ENCODE data around the gene UVRAG.

UVRAG gene

DNA sequence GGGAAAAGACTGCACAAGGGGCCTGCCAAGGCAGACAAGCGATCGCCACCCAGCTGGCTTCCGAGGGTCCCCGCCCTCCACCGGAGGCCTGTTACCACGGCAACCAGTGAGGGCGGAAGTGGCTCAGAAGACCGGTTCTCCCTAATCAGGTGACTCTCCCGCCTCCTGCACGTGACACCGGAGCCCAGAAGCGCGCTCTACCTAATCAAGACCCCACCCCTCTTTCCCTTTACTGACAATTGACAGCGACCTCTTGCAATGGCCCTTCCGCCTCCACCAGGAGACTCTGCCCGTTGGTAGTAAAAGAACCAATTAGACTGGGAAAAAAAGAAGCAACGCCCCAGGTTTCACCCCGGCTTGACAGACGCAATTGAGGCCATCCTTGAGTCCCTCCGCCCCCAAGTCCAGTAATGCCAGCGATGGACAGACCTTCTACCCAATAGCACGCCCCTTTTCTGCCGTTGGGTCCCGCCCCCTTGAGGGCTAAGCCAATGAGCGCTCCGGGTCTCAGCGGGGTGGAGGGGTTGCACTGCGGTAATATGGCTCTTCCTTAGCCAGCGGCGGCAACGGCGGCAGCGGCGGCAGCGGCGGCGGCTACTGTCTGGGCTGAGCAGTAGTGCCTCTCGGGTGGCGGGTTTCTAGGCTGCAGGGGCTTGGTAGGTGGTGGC, at the start of gene UVRAG:
UVRAG (plus strand) TSS at position 534 of the 668 bp plus-strand sequence. CDS start 198 bp downstream, outside the sequence.
- peak; percentile 99 for DNase-seq (ENCODE audit: low spot score)

DNA sequence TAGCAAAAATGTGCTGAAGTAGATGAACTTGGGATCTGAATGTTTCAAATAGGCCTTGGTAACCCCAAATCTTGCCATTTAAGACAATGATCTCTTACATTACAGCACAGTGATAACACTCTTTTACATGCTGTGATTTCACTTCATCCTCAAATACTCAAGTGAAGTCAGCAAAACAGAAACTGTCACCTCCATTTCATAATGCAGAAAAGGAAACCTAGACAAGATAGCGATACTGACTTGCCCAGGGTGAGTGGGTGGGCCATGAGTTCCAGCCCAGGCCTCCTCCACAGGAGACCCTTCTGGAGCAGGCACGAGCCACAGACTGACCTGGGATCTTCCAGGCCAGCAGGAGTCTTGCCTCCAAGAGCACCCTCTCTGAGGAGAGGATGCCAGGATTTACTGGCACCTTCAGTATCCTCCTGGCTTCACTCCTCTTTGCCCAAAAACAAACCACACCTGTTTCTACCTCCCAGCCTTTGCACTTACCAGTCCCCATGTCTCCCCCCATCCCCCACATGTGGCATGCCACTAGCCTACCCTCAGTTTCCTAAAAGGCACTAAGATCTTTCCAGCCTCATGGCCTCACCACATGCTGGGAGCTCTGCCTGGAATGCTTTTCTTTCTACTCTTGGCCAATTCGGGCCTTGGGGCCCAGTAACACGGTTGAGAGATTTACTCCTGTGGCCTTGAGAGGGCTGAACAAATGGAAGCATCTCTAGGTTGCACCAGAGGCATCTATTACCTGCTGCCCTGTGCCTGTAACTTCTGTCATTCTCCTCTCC, 48.4 kb upstream of the UVRAG start:
- no peak for DNase-seq (ENCODE audit: low spot score)

DNA sequence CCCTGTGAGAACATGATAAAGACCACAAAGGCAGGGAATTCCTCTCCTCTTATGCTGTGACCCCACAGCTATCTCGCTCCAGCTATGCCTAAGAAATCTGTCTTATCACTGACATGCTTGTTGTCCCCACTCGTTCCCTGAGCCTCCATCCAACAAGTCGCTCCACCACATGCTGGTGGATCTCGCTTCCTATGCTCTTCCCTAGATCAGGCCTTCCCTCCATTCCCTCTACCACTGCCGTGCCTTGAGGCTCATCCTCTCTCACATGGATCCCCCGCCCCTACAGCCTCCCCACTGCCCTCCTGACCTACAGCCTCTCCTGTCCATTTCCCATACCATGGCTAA, 47.8 kb upstream of the UVRAG start:
- no peak for DNase-seq (ENCODE audit: low spot score)

DNA sequence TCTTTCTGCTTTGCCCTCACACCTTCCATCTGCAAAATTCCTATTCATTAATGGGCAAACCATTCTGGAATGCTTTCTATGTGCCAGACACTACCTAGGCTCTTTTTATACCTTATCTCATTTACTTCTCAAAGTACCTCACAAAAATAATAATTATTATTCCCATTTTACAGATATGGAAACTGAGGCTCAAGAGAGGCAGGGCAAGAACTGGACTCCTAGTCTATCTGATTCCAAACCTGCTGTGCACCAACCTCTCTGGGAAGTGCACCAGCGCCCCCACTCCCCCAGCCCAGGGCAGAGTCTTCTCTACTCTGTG, 47.3 kb upstream of the UVRAG start:
- DNase-seq (ENCODE audit: low spot score) = no peak

DNA sequence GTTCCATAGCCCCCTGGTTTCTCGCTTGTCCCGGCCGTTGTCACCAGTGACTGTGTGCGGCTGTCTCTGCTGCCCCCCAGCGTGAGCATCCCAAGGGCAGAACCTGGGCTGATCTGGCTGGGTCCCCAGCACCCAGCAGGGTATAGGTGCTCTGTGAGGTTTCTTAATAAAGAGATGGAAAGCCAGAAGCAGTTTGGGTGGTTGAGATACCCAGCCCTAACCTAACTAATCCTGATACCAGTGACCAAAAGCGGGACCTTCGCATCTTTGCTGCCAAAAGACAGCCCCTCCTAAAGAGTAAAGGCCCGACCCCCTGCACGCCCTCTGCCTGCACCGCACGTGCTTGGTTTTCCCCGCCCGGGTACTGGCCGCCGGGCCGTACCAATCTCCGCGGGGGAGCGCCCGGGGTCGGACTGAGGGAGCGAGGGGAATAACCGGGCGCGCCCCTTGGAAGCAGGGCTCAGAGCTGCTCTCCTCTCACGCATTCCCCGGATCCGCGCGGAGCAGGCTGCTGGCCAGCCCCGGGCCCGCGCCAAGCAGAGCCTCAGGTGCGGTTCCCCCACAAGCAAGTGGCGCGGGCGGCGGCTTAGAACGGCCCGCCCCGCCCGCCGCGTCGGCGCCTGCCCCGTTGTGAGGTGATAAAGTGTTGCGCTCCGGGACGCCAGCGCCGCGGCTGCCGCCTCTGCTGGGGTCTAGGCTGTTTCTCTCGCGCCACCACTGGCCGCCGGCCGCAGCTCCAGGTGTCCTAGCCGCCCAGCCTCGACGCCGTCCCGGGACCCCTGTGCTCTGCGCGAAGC, 46.7 kb upstream of the UVRAG start, which contains the start of gene DGAT2:
DGAT2 (plus strand) TSS at position 667 of the 797 bp plus-strand sequence. CDS start 214 bp downstream, outside the sequence.
- peak; percentile 60 for DNase-seq (ENCODE audit: low spot score)

DNA sequence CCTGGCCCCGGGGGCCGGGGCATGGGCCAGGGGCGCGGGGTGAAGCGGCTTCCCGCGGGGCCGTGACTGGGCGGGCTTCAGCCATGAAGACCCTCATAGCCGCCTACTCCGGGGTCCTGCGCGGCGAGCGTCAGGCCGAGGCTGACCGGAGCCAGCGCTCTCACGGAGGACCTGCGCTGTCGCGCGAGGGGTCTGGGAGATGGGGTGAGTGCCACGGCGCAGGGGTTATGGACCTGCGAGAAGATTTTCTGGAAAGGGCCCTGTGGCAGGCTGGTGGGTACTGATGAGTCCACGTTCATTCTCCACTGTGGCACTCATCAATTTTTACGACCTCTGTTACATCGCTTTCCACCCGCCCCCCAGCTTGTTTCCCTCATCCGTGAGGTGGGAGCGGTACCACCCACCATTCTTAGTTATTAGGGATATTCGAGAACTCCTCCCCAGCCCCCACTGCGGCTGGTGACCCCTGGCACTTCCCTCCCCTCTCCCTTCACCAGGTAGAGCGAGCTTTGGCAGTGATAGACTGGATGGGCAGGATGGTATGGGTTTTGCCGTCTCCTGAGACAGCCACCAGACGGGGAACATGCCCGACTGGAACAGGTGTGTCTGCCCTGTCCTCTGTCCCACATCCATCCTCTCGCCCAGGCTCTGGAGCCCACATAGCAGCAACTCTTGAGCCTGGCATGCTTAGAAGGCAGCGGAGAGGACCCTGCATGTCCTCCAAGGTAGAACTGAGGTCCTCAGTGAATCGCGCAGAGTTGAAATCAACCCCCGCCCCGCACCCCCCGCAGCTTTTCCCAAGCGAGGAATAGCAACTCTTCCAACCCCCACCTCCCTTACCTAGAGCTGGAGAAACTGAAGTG, 45.9 kb upstream of the UVRAG start:
- DNase-seq (ENCODE audit: low spot score) = no peak

DNA sequence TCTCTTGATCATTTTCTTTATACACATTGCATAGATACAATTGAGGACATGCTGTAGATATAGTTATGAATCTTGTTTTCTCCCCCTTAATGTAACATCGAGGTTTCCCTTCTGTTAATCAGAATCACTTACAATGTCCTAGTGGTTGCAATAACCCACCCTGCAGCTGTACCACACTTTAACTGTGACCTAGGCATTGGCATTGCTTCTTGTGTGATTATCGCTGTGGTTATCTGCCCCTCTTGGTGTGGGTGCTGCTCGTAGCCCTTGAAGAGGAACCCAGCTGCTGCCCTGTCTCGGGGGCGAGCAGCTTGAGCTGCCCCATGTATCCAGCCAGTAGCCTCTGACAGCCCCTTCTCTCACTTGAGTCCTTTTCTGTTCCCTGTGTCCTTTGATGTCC, 44.9 kb upstream of the UVRAG start:
- no peak for DNase-seq (ENCODE audit: low spot score)

DNA sequence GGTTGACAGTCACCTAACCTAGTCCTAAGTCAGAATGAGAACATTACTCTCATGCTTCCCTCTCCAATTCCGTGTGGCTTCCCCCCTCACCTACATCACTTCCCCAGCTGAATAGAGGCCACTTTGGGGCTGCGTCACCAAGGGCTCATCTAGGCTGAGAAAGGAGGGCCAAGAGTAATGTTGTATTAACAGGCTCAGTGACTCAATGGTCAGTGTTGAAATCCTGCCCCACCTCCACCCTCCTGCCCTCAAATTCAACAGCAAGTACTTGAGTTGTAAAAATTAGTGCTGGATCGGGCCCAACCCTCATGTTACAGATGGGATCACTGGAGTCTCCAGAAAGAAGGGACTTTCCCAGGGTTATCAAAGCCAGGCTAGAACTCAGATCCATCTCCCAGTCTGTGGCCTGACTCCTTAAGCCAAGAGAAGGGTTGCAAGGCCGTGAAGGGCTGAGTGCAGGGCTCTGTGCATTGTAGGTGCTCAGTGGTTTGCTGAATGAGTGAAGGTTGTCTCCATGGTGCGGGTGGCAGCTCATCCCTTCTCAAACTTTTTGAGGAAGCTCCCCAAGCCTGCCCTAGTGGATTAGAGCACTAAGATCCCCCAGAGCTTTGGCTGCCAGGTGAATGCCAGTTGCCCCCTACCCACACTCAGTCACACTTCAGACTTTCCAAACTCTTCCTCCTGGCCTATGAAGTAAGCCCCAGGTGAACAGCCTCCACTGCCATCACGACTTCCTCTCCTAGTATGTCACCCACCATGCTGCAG, 43.2 kb upstream of the UVRAG start:
- DNase-seq (ENCODE audit: low spot score) = no peak

DNA sequence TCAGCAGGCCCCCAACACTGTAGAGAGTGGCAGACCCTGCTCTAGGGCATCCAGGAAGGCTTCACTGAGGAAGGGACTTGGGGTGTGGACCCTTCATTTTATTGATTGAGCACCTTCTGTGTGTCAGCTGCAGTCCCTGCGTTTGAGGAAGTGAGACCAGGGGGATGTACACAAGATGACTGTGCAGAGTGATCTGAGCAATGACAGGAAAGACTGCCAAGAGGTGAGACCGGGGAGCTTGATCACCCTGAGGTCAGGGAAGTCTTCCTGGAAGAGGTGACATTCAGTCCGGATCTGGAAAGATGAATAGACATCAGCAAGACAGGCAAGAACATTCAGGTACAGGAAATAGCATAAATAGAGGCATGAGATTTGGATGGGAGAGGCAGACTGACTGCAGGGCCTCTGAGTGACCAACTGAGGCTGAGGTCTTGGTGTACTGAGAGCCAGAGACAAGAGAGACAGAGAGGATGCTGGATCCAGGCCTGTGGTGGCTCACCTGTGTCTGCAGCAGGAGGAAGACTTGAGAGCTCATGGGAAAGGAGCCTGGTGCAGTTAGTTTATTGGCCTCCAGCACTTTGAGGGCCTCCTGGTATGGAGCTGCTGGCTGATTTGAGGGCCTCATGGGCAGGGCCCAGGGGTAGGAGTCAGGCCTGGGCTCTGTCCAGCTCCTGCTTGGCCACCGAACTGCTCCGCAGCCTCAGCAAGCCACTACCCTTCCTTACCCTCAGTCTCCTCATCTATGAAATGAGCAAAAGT, 41.2 kb upstream of the UVRAG start:
- no peak for DNase-seq (ENCODE audit: low spot score)

DNA sequence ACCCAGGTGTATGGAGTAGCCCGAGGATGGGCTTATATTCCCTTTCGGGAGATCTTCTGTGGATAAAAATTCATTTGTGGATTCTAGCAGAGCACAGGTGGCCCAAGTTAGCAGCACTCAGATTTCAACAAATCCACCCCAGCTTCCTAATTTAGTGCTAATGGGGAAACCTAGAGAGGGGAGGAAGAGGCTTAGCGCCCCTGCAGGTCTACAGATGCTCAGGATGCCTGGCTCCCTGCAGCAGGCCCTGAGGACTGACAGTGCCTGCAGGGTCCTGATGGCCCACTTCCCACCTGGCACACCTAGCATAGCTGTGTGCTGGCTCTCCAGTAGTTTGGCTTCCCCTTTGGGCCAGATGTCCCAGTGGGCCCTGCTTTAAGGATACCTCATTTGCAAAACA, 40.0 kb upstream of the UVRAG start:
- no peak for DNase-seq (ENCODE audit: low spot score)

DNA sequence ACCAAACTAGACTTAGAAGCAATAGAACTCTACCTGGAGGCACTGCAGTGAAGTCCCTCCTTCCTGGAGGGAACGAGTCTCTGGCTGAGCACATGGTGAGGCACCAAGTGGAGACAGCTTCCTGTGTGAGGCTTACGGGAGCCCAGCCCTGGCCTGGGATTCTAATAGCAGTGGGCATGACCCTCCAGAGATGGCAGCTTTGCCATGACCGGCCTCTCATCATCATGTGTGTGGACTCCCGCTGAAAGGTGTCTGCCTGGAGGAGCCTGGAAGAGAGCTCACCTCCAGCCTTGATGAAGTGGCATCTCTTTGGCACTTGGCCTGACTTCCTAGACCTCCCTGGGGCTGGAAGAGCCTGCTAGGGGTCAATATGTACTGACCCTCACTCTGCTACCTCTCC, 38.5 kb upstream of the UVRAG start:
- no peak for DNase-seq (ENCODE audit: low spot score)

DNA sequence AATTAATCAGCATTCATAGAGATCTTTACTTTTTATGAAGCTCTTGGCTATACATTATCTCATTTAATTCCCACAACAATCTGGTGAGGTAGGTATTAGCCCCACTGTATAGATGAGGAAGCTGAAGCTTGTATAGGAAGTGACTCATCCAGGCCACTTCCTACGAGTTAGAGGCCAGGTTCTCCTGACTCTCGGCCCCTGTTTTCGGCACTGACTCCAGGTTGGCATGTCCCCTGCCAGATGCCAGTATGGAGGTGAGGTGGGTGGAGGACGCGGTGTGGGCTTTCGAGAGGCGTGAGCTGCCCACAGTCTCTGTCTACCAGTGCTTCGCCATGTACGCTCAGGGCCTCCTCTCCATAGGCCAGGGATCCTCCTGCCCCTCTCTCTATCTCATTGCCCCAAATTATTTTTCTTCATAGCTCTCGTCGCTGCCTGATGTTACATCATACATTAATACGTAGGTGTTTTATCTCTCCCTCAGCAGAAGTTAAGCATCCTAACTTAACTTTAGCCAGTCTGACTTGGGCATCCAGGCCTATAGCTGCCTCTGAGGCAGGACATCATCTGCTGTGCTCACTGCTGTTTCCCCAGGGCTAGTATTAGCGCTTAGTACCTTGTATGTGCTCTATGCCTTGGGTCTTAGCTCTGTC, 37.4 kb upstream of the UVRAG start:
- DNase-seq (ENCODE audit: low spot score) = no peak

DNA sequence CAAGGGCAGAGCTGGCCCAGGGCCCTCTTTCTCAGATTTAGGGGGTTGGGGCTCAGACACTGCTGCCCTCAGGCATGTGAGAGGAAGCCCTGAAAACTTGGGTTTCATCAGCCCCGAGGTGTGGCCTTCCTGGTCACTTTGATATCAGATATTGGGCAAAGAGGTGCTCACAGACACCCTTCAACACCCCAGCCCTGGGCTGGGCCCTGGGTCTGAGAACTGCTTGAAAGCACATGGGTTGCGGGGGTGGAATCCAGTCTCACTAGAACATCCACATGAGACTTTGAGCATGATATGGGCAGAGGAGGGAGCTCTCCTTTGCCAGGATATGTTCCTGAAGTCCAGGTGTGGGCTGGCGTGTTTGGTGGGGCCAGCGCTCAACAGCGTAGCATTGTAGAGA, 36.0 kb upstream of the UVRAG start:
- DNase-seq (ENCODE audit: low spot score) = no peak

DNA sequence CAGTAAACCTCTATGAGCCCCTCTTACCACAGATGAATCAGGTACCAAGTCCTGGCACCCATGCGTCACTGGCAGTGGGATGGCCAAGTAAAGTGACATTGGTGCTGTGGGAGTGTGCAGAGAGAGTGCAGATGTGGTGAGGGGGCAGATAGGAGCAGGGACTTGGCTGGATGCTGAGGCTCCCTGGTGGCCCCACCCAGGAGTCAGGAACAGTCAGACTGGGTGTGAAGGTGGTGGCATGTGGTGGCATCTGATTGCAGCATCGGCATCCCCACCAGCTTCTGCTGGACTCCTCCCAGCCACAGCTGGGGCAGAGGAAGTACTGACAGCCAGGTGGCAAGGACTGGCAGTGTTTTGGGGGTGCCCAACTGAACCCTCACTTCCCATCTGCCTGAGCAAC, 35.0 kb upstream of the UVRAG start:
- DNase-seq (ENCODE audit: low spot score) = no peak

DNA sequence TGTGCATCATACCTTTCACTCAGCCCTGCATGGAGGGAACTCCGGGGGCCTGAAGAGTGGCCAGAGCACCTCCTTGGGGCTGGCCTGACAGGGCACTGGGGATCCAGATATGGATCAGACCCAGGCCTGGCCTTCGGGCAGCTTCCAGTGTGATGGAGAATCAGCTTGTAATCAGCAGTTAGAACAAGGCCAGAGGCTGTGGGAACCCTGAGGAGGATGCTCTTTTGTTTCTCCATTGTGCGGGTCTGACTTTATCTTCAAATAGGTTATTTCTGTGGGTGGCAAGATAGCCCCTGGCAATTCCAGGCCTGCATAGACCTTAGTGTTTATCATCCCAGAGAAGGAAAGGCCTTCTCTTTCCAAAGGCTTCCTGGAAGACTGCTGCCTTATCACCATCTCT, 34.1 kb upstream of the UVRAG start:
- no peak for DNase-seq (ENCODE audit: low spot score)

DNA sequence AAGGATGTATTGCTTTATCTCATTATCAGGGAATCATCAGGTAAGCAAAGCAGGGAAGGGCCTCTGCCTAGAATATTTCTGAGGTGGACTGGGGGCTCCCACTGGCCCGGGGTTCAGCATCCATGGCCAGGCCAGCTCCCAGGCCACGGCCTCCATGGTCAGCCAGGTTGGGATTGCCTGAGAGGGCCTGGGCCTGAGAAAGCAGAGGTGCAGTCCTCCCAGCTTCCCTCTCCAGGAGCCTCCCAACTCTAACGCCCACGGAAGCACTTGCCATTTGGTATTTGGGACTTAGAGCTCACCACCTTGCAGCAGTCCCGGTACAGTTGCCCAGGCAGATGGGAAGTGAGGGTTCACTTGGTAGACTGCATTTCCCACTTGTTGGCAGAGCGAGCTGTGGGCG, 33.7 kb upstream of the UVRAG start:
- DNase-seq (ENCODE audit: low spot score) = no peak

DNA sequence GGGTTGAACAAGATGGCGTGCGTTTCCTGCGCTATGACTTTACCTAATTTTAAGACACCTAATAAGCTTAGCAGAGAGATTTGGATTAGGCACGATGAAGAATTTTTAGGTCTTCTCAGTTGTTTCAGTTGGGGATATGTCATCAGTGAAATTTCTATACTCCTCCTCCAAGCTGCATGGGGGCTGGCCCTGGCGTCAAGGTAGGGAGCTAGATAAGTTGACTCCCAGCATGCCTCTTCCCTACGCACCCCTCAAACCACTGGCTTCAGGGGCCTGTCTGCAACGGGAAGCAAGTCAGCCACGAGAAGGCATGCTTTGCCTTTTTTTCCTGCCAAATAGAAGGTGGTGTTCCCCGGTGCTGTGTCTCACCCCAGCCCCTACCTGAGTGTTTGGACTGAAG, 33.2 kb upstream of the UVRAG start:
- no peak for DNase-seq (ENCODE audit: low spot score)

DNA sequence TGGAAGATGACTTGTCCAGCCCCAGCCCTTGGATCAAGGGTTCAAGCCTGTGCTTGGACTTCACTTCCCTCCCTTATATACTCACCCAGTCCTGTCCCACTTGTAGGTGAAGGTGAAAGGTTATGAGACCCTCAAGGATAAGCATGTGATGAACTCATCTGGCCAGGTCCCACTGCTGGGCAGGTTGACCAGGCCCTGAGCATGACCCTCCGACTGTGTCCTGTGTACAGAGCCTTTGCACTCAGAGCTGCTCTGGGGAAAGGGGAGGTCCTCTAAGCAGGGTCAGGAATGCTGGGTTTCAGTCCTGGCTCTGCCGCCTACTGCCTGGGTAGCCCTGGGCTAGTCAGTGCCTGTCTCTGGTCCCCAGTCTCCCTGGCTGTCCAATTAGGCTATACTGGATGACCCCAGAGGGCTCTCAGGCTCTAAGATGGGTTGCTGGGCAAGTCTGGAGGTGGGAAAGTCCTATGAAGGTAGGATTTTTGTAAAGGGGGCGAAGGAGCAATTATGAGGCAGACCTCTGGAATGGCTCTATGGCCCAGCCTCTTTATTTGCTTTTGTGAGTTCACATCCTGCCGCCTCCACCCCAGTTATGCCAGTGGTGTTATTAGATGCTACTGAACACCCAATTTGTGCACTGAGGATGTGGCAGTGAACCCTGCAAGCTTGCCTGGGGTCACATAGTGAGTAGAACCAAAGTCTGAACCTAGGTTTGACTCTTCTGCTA, 32.3 kb upstream of the UVRAG start:
- no peak for DNase-seq (ENCODE audit: low spot score)

DNA sequence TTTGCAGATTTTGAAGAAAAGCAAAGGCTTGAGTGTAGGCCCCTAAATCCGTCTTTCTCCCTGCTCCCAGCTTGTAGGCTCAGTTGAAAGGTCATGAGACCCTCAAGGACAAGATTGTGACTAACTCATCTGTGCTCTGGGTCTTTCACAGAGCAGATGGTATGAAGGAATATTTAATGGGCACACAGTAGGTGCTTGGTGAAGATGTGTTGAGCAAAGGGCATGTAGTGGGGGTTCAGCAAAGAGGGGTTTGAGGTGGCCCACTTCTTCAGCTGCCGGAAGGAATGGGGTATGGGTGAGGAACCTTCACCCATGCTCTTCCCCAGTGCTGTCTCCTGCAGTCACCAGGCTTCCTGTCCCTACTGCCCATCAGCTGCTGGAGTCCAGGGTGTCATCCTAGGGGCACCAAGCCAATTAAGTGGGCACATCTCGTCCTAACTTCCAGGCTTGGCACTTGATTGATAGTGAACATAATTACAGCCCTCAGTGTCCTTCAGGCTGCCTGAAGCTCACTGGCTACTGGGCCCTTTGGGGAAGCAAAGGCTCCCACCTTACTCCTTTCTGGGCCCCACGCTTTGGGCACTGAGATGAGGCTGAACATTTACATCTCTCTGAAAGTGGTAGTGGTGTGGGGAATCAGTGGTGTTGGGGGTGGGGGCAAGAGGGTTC, 31.5 kb upstream of the UVRAG start:
- DNase-seq (ENCODE audit: low spot score) = no peak

Data from hepatic stellate cell (primary cell).